Endothelial cell of umbilical vein (primary cell): Measurements from ENCODE around the gene DOLPP1. TPM values are rescaled to one million over a fixed set of nuclear protein-coding genes. Genes with fewer than 3 reads are reported as not detected.

Source experiments
- BruUV-seq: library from RNA; stranded (reverse); fragments of 400-500 nt; replicated peaks from 2 replicates; lab custom pipeline; 2021; lab: Mats Ljungman, UMichigan
- CTCF ChIA-PET: fragments of 300-600, 350-600 bp; sonication (Branson Sonifier 250); formaldehyde crosslinking; loops from one replicate; lab custom pipeline; 2021; ENCODE audit warnings: antibody characterized with exemption, inconsistent platforms; lab: Charles Lee
- POLR2A ChIA-PET: fragments of 300-600, 350-600 bp; sonication (Branson Sonifier 250); formaldehyde crosslinking; loops from one replicate; lab custom pipeline; 2021; ENCODE audit warnings: antibody characterized with exemption, inconsistent platforms; lab: Charles Lee
- DNase-seq: peaks from one replicate; pipeline ENCODE4 v3.0.0-alpha.2; 2011; ENCODE audit warnings: low read depth, low spot score
- FAIRE-seq: peaks from 2 replicates; lab custom pipeline; 2011; peaks lifted over from hg19 to GRCh38; lab: Jason Lieb, UNC
- H2AFZ ChIP-seq: 2 replicates; pipeline ENCODE4 v1.6.0; 2012; ENCODE audit warnings: low read depth, low read length, control low read depth, inconsistent platforms
- H3K27ac ChIP-seq: 2 replicates; pipeline ENCODE4 v1.5.1; 2011; ENCODE audit warnings: low read depth, mild to moderate bottlenecking, control low read depth, low read length, moderate library complexity; ENCODE audit not compliant: insufficient read depth
- H3K27me3 ChIP-seq, 2 experiments: 2 replicates each; pipeline versions ENCODE4 v1.6.0 to v1.6.1; 2011; ENCODE audit warnings: low read length in 2 of 2, mixed read lengths in 1 of 2; ENCODE audit not compliant: control insufficient read depth in 2 of 2, insufficient read depth in 2 of 2
- H3K36me3 ChIP-seq, 2 experiments: 2 replicates in 1 of 2; 3 replicates in 1 of 2; pipeline ENCODE4 v1.5.1; 2011; ENCODE audit warnings: low read length in 2 of 2, mild to moderate bottlenecking in 1 of 2, moderate library complexity in 1 of 2; ENCODE audit not compliant: control insufficient read depth in 2 of 2, insufficient read depth in 2 of 2; ENCODE audit errors: extremely low read depth in 1 of 2
- H3K4me1 ChIP-seq: 3 replicates; pipeline ENCODE4 v1.5.1; 2011; ENCODE audit warnings: mild to moderate bottlenecking, low read length; ENCODE audit not compliant: control insufficient read depth, insufficient read depth; ENCODE audit errors: extremely low read depth
- H3K4me2 ChIP-seq: 2 replicates; pipeline ENCODE4 v1.6.1; 2011; ENCODE audit warnings: low read length, control low read depth, mixed read lengths; ENCODE audit not compliant: insufficient read depth
- H3K4me3 ChIP-seq, 3 experiments: fragments of 200-600 bp in 1 of 3; sonication (generic), shearing (Covaris generic) in 1 of 3; replicated peaks in 1 of 3; 2 replicates each; pipeline ENCODE4 v1.5.1; 2011 to 2016; ENCODE audit warnings: control low read depth in 3 of 3, low read length in 3 of 3, mild to moderate bottlenecking in 2 of 3, inconsistent platforms in 1 of 3, low read depth in 1 of 3, moderate library complexity in 1 of 3; ENCODE audit not compliant: insufficient read depth in 1 of 3
- H3K79me2 ChIP-seq: 2 replicates; pipeline ENCODE4 v1.6.0; 2012; ENCODE audit warnings: low read length, inconsistent platforms; ENCODE audit not compliant: control insufficient read depth, insufficient read depth
- H3K9ac ChIP-seq: replicated peaks from 2 replicates; pipeline ENCODE3; 2011; ENCODE audit warnings: low read length, control low read depth; ENCODE audit not compliant: insufficient read depth; ENCODE audit errors: extremely low read depth
- H3K9me1 ChIP-seq: replicated peaks from 3 replicates; pipeline ENCODE4 v1.6.0; 2011; ENCODE audit warnings: mild to moderate bottlenecking, low read length; ENCODE audit not compliant: control insufficient read depth, insufficient read depth; ENCODE audit errors: extremely low read depth
- H3K9me3 ChIP-seq: replicated peaks from 2 replicates; pipeline ENCODE4 v1.5.1; 2012; ENCODE audit warnings: low read length, inconsistent platforms; ENCODE audit not compliant: control insufficient read depth, insufficient read depth
- H4K20me1 ChIP-seq: replicated peaks from 2 replicates; pipeline ENCODE3; 2011; ENCODE audit warnings: mild to moderate bottlenecking, low read length; ENCODE audit not compliant: control insufficient read depth, insufficient read depth; ENCODE audit errors: extremely low read depth
- EZH2 ChIP-seq: IDR thresholded peaks from 2 replicates; pipeline ENCODE4 v1.6.1; 2012; ENCODE audit warnings: borderline replicate concordance, low read depth, mild to moderate bottlenecking, moderate library complexity, low read length, inconsistent platforms; ENCODE audit not compliant: severe bottlenecking
- FOS ChIP-seq: IDR thresholded peaks from 2 replicates; pipeline ENCODE4 v1.6.1; 2011; ENCODE audit warnings: mild to moderate bottlenecking, low read length, moderate library complexity, borderline replicate concordance; ENCODE audit not compliant: insufficient read depth
- GATA2 ChIP-seq: IDR thresholded peaks from 2 replicates; pipeline ENCODE4 v1.7.0; 2011; ENCODE audit warnings: low read depth, mild to moderate bottlenecking, moderate library complexity, mixed read lengths, low read length; ENCODE audit not compliant: insufficient read length, insufficient read depth
- JUN ChIP-seq: IDR thresholded peaks from 2 replicates; pipeline ENCODE4 v1.6.1; 2011; ENCODE audit warnings: borderline replicate concordance, low read depth; ENCODE audit not compliant: insufficient read length, insufficient read depth
- MYC ChIP-seq: IDR thresholded peaks from one replicate; pipeline ENCODE4 v1.6.1; 2011; ENCODE audit warnings: mild to moderate bottlenecking, low read depth, low read length
- POLR2A ChIP-seq: IDR thresholded peaks from 2 replicates; pipeline ENCODE4 v1.6.1; 2012; ENCODE audit warnings: low read depth, mild to moderate bottlenecking, control low read depth, low read length
- POLR2AphosphoS5 ChIP-seq: IDR thresholded peaks from 2 replicates; pipeline ENCODE4 v1.6.1; 2012; ENCODE audit warnings: low read depth, mild to moderate bottlenecking, control low read depth, low read length, moderate library complexity; ENCODE audit not compliant: insufficient read depth
- dilution Hi-C: fragments of 300-500 bp; cut with MboI; formaldehyde crosslinking; loops from one replicate; pipeline ENCODE4 v1.15.0; 2019; ENCODE audit warnings: low sequenced_read_pairs; ENCODE audit not compliant: extremely low pct_ligation_motif_present
- intact Hi-C: fragments of 100-400 bp; cut with micrococcal nuclease; formaldehyde crosslinking; loops from one replicate; pipeline ENCODE4 v1.10.0; 2022
- polyA plus RNA-seq, 4 experiments: library from polyadenylated mRNA; depleted of rRNA in 3 of 4; stranded (reverse) in 3 of 4; unstranded in 1 of 4; fragments of >200 nt; gene quantifications; 2 replicates each; pipeline versions ENCODE4 v1.2.1 to v1.2.3, GENCODE V29; 2011 to 2012; ENCODE audit warnings: missing spikeins in 1 of 4
- total RNA-seq: library from RNA; stranded (reverse); gene quantifications from 2 replicates; pipeline ENCODE4 v1.2.3, GENCODE V29; 2021
- TF ChIP-seq, protein P1 (sequence below): IDR thresholded peaks from 2 replicates; pipeline ENCODE4 v1.6.1; 2011; ENCODE audit not compliant: insufficient read depth, insufficient read length
- TF ChIP-seq, protein P2 (sequence below), 2 donors: IDR thresholded peaks; 1 replicate in 1 of 2; 2 replicates in 1 of 2; pipeline ENCODE4 v1.5.1; 2011; ENCODE audit warnings: low read length in 2 of 2, mild to moderate bottlenecking in 2 of 2, moderate library complexity in 2 of 2, control low read depth in 1 of 2, inconsistent platforms in 1 of 2, low read depth in 1 of 2; ENCODE audit not compliant: insufficient read depth in 1 of 2; ENCODE audit errors: extremely low read depth in 1 of 2

The DOLPP1 gene
- total and polyA plus RNA-seq, 2 donors (not counting 3 experiments of a cell fraction or from before 2014, with no cell fraction given), result 17.7 to 28.3 TPM

DNA sequence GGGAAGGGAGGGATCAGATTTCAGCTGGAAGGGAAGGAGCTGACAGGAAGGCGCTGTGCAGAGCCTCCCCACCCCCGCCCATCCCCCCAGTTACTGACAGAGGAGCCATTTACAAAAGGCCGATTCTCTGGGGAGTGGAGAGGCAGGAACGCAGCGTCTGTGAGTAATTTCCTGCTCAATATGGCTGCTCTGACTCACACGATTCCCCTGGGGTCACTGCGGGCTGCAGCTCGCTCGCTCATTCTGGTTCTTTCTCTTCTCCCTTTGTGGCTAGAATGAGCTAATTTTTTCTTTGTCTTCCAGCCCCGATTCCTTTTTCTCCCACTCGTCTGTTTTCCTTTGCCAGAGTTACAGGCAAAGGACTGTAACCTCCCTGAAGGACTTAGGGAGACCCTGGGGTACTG is 59.1 kb downstream of the DOLPP1 start:
- ChIA-PET CTCF (interaction anchor here (0.7 to 9.5 kb wide), 21 partner anchors 8 to 650 kb away, joined by 3 to 287 read pairs (median 6); partner anchors contain the start of genes C9orf50, IER5L and NTMT1), POLR2A (interaction anchor here (0.7 to 2.8 kb wide), 6 partner anchors 28 to 484 kb away, joined by 3 to 39 read pairs (median 6); partner anchors contain the start of gene IER5L)
- intact Hi-C loops (loop anchor here (1.0 to 5.0 kb wide), 7 partner anchors 34 to 642 kb away; no protein-coding TSS in a partner anchor), dilution Hi-C loops (no loop called here)
- Histone ChIP-seq H3K9me3 (no peaks in the 10 kb centered on the region), H4K20me1 (no peaks in the 10 kb centered on the region), H3K4me2 (peak overlapping the region; percentile 75), H3K9me1 (no peaks in the 10 kb centered on the region), H3K4me3 (peak overlapping the region in 1 of 3 experiments; percentile 31), H3K79me2 (peaks cover 4% of the 10 kb centered on the region), H3K36me3 (peaks cover 6 to 7% of the 10 kb centered on the region in 2 experiments), H3K4me1 (peaks cover 55% of the 10 kb centered on the region), H3K27ac (peak overlapping the region; percentile 99), H3K9ac (peak overlapping the region; percentile 99), H2AFZ (no peak overlapping the region), H3K27me3 (no peaks in the 10 kb centered on the region)
- DNase-seq (peak; percentile 98), FAIRE-seq (peak; percentile 99)
- TF ChIP-seq POLR2A (peak; percentile 85), GATA2 (no peak), POLR2AphosphoS5 (peak; percentile 98), FOS (peak; percentile 99), MYC (no peak), EZH2 (no peak), JUN (peak; percentile 96)
- TF ChIP-seq, protein P1, sequence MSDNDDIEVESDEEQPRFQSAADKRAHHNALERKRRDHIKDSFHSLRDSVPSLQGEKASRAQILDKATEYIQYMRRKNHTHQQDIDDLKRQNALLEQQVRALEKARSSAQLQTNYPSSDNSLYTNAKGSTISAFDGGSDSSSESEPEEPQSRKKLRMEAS, result no peak
- TF ChIP-seq, protein P2, sequence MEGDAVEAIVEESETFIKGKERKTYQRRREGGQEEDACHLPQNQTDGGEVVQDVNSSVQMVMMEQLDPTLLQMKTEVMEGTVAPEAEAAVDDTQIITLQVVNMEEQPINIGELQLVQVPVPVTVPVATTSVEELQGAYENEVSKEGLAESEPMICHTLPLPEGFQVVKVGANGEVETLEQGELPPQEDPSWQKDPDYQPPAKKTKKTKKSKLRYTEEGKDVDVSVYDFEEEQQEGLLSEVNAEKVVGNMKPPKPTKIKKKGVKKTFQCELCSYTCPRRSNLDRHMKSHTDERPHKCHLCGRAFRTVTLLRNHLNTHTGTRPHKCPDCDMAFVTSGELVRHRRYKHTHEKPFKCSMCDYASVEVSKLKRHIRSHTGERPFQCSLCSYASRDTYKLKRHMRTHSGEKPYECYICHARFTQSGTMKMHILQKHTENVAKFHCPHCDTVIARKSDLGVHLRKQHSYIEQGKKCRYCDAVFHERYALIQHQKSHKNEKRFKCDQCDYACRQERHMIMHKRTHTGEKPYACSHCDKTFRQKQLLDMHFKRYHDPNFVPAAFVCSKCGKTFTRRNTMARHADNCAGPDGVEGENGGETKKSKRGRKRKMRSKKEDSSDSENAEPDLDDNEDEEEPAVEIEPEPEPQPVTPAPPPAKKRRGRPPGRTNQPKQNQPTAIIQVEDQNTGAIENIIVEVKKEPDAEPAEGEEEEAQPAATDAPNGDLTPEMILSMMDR (IDR thresholded peaks at IDR 0.05; ENCODE audit: extremely low read depth in 1 of 2, insufficient read depth in 1 of 2, low read depth in 1 of 2, low read length in 2 of 2), result no peak
- BruUV-seq, result no TSS peak

Other genes starting within 250 kb of the DOLPP1 start
- gene KYAT1, start 199.2 kb upstream of the DOLPP1 start, total RNA-seq, result 7.2 and 8.0 TPM in 2 replicates
- gene KYAT1, start 199.2 kb upstream of the DOLPP1 start, polyA plus RNA-seq, result 9.6 and 10.3 TPM in 2 replicates
- 99.6 and 126 TPM in 2 replicates for gene LRRC8A, start 199.0 kb upstream of the DOLPP1 start, total RNA-seq
- gene LRRC8A, start 199.0 kb upstream of the DOLPP1 start, polyA plus RNA-seq, result 129 and 134 TPM in 2 replicates
- gene PHYHD1, start 160.1 kb upstream of the DOLPP1 start, total RNA-seq, result 0.30 and 1.8 TPM in 2 replicates
- 1.1 and 1.8 TPM in 2 replicates for gene PHYHD1, start 160.1 kb upstream of the DOLPP1 start, polyA plus RNA-seq
- 18.8 and 22.3 TPM in 2 replicates for gene DOLK, start 133.5 kb upstream of the DOLPP1 start, total RNA-seq
- gene DOLK, start 133.5 kb upstream of the DOLPP1 start, polyA plus RNA-seq, result 59.8 and 71.6 TPM in 2 replicates
- 62.1 and 66.2 TPM in 2 replicates for gene NUP188, start 133.4 kb upstream of the DOLPP1 start, total RNA-seq
- gene NUP188, start 133.4 kb upstream of the DOLPP1 start, polyA plus RNA-seq, result 62.7 TPM in 2 replicates
- 55.8 and 58.8 TPM in 2 replicates for gene SH3GLB2, start 52.8 kb upstream of the DOLPP1 start, total RNA-seq
- 77.5 and 91.9 TPM in 2 replicates for gene SH3GLB2, start 52.8 kb upstream of the DOLPP1 start, polyA plus RNA-seq
- gene MIGA2, start 44.5 kb upstream of the DOLPP1 start, total RNA-seq, result 28.0 and 29.5 TPM in 2 replicates
- gene MIGA2, start 44.5 kb upstream of the DOLPP1 start, polyA plus RNA-seq, result 27.7 and 28.0 TPM in 2 replicates
- 34.2 and 36.8 TPM in 2 replicates for gene CRAT, start 29.7 kb downstream of the DOLPP1 start, total RNA-seq
- gene CRAT, start 29.7 kb downstream of the DOLPP1 start, polyA plus RNA-seq, result 55.3 and 65.2 TPM in 2 replicates
- gene PTPA, start 30.3 kb downstream of the DOLPP1 start, total RNA-seq, result 121 and 123 TPM in 2 replicates
- gene PTPA, start 30.3 kb downstream of the DOLPP1 start, polyA plus RNA-seq, result 97.7 and 108 TPM in 2 replicates
- 12.3 and 13.3 TPM in 2 replicates for gene IER5L, start 97.2 kb downstream of the DOLPP1 start, total RNA-seq
- gene IER5L, start 97.2 kb downstream of the DOLPP1 start, polyA plus RNA-seq, result 5.3 and 9.2 TPM in 2 replicates